KOPT-K1 (cell line): ENCODE measurements around the gene GUCY1A2.
"Not testable (repeated sequence)": the region's sequence is repeated elsewhere in the genome, so short reads cannot be mapped to it uniquely, and the experiment has no call there.

Experiments used
- H3K27ac ChIP-seq: fragments of 200-600 bp; sonication (generic); 2 replicates; pipeline ENCODE4 v1.5.1; 2016; ENCODE audit warnings: antibody characterized with exemption, mild to moderate bottlenecking, low read depth, low read length; ENCODE audit not compliant: poor library complexity, severe bottlenecking
- H3K36me3 ChIP-seq: fragments of 200-600 bp; sonication (generic); 2 replicates; pipeline ENCODE4 v1.5.1; 2017; ENCODE audit warnings: antibody characterized with exemption, mild to moderate bottlenecking, low read length, moderate library complexity; ENCODE audit not compliant: insufficient read depth
- H3K9me3 ChIP-seq: fragments of 200-600 bp; sonication (generic); 2 replicates; pipeline ENCODE4 v1.5.1; 2017; ENCODE audit warnings: antibody characterized with exemption, low read length, mild to moderate bottlenecking; ENCODE audit not compliant: insufficient read depth, poor library complexity, severe bottlenecking

GUCY1A2 gene

GRCh38 chr11:106853850-106854401, 164.3 kb downstream of the GUCY1A2 start:
- Histone ChIP-seq H3K27ac (no peak overlapping the region), H3K36me3 (no peaks in the 10 kb centered on the region), H3K9me3 (no peaks in the 10 kb centered on the region)

GRCh38 chr11:106852779-106853178, 165.5 kb downstream of the GUCY1A2 start:
- H3K27ac ChIP-seq = no peak overlapping the region
- no peaks in the 10 kb centered on the region for H3K9me3 ChIP-seq
- H3K36me3 ChIP-seq = no peaks in the 10 kb centered on the region

GRCh38 chr11:106848526-106848925, 169.8 kb downstream of the GUCY1A2 start:
- H3K9me3 ChIP-seq = no peaks in the 10 kb centered on the region
- no peaks in the 10 kb centered on the region for H3K36me3 ChIP-seq
- no peak overlapping the region for H3K27ac ChIP-seq

GRCh38 chr11:106842134-106842533, 176.1 kb downstream of the GUCY1A2 start:
- Histone ChIP-seq H3K27ac (no peak overlapping the region), H3K36me3 (no peaks in the 10 kb centered on the region), H3K9me3 (no peaks in the 10 kb centered on the region)

GRCh38 chr11:106840947-106841346, 177.3 kb downstream of the GUCY1A2 start:
- Histone ChIP-seq H3K36me3 (no peaks in the 10 kb centered on the region), H3K9me3 (no peaks in the 10 kb centered on the region), H3K27ac (no peak overlapping the region)

GRCh38 chr11:106840146-106840545, 178.1 kb downstream of the GUCY1A2 start:
- Histone ChIP-seq H3K27ac (no peak overlapping the region), H3K36me3 (no peaks in the 10 kb centered on the region), H3K9me3 (no peaks in the 10 kb centered on the region)

- H3K9me3 ChIP-seq = no peaks in the 10 kb centered on the region
- no peak overlapping the region for H3K27ac ChIP-seq
- no peaks in the 10 kb centered on the region for H3K36me3 ChIP-seq
Measured at GRCh38 chr11:106834567-106834966, 183.7 kb downstream of the GUCY1A2 start.

- no peaks in the 10 kb centered on the region for H3K9me3 ChIP-seq
- no peak overlapping the region for H3K27ac ChIP-seq
- H3K36me3 ChIP-seq = no peaks in the 10 kb centered on the region
Measured at GRCh38 chr11:106828976-106829375, 189.3 kb downstream of the GUCY1A2 start.

- H3K9me3 ChIP-seq = no peaks in the 10 kb centered on the region
- H3K27ac ChIP-seq = no peak overlapping the region
- no peaks in the 10 kb centered on the region for H3K36me3 ChIP-seq
Measured at GRCh38 chr11:106828576-106828975, 189.7 kb downstream of the GUCY1A2 start.

GRCh38 chr11:106827687-106828086, 190.6 kb downstream of the GUCY1A2 start:
- Histone ChIP-seq H3K27ac (no peak overlapping the region), H3K9me3 (no peaks in the 10 kb centered on the region), H3K36me3 (no peaks in the 10 kb centered on the region)

- not testable (repeated sequence) for H3K36me3 ChIP-seq, H3K27ac ChIP-seq
Measured at GRCh38 chr11:106826558-106826957, 191.7 kb downstream of the GUCY1A2 start.

GRCh38 chr11:106821826-106822225, 196.4 kb downstream of the GUCY1A2 start:
- Histone ChIP-seq H3K9me3 (no peaks in the 10 kb centered on the region), H3K36me3 (no peaks in the 10 kb centered on the region), H3K27ac (no peak overlapping the region)

More at GRCh38 chr11:106826558-106826957, 191.7 kb downstream of the GUCY1A2 start:
- not testable (repeated sequence) for H3K9me3 ChIP-seq

- no peaks in the 10 kb centered on the region for H3K9me3 ChIP-seq
- no peaks in the 10 kb centered on the region for H3K36me3 ChIP-seq
- no peak overlapping the region for H3K27ac ChIP-seq
Measured at GRCh38 chr11:106821291-106821690, 197.0 kb downstream of the GUCY1A2 start.

- no peaks in the 10 kb centered on the region for H3K36me3 ChIP-seq
- H3K27ac ChIP-seq = no peak overlapping the region
- H3K9me3 ChIP-seq = no peaks in the 10 kb centered on the region
Measured at GRCh38 chr11:106818443-106818842, 199.8 kb downstream of the GUCY1A2 start.

- H3K27ac ChIP-seq = no peak overlapping the region
- H3K36me3 ChIP-seq = no peaks in the 10 kb centered on the region
- H3K9me3 ChIP-seq = no peaks in the 10 kb centered on the region
Measured at GRCh38 chr11:106815209-106815608, 203.1 kb downstream of the GUCY1A2 start.

GRCh38 chr11:106813806-106814205, 204.5 kb downstream of the GUCY1A2 start:
- no peaks in the 10 kb centered on the region for H3K9me3 ChIP-seq
- no peak overlapping the region for H3K27ac ChIP-seq
- H3K36me3 ChIP-seq = no peaks in the 10 kb centered on the region
